ENCODE results near the gene LYZL1. TPM values are rescaled to one million over a fixed set of nuclear protein-coding genes. Genes with fewer than 3 reads are reported as not detected.

The LYZL1 gene
- total and polyA plus RNA-seq, 2 of the 8 experiments (the other 6 are each of a cell fraction or from before 2014, with no cell fraction given) = not detected

DNA sequence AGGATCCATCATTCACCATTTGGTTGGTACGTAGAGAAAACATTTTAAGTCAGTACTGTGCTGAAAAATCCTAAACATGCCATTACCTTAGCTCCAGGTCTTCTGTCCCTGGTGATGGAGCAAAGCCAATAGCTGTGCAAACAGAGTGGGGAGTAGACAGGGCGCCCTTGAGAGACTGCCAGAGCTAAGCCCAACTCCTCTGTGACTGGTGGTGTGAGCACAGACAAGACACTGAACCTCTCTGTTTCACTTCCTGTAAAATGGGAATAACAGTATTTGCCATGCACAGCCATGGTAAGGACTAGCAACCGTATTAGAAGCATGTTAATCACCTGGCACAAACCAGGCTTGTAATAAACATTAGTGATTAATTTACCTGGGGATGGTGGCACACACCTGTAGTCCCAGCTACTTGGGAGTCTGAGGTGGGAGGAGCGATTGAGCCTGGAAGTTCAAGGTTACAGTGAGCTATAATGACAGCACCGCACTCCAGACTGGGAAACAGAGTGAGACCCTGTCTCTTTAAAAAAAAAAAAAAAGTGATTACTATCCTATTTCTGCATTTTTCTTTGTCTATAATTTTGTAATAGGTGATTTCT is 28.7 kb downstream of the LYZL1 start:
- Histone ChIP-seq H3K9ac (replicated peaks in 1 of 4; ENCODE audit: extremely low read depth in 1 of 4, low read depth in 3 of 4, low read length in 3 of 4) (no peak overlapping the region), H3K36me3 (ENCODE audit: control insufficient read depth in 2 of 4, insufficient read depth in 4 of 4, low read length in 3 of 4) (no peaks in the 10 kb centered on the region), H3K9me3 (ENCODE audit: insufficient read depth in 2 of 2, low read depth in 1 of 2, low read length in 1 of 2) (no peaks in the 10 kb centered on the region), H3K4me3 (ENCODE audit: extremely low read depth in 1 of 4, insufficient read depth in 2 of 4, low read depth in 3 of 4, low read length in 4 of 4) (no peak overlapping the region), H4K8ac (ENCODE audit: extremely low read depth, insufficient read depth, low read length) (no peak overlapping the region), H2BK12ac (ENCODE audit: low read depth, low read length) (no peak overlapping the region; the same call in 1 of the 2 replicates), H3K79me1 (ENCODE audit: low read depth, low read length) (no peaks in the 10 kb centered on the region), H2AFZ (ENCODE audit: low read length) (no peak overlapping the region), H3K4me2 (ENCODE audit: insufficient read depth in 1 of 2, low read depth in 2 of 2, low read length in 2 of 2) (no peak overlapping the region), H3K23ac (ENCODE audit: insufficient read length) (no peak overlapping the region), H2BK5ac (ENCODE audit: low read depth, low read length) (no peak overlapping the region), H2BK15ac (ENCODE audit: low read length) (no peak overlapping the region), H3K56ac (replicated peaks; ENCODE audit: insufficient read length, low read depth, low read length) (no peak overlapping the region), H4K91ac (replicated peaks; ENCODE audit: insufficient read length, low read length) (no peak overlapping the region), H4K20me1 (replicated peaks in 1 of 2; ENCODE audit: control insufficient read depth in 1 of 2, insufficient read depth in 2 of 2, low read length in 2 of 2) (no peaks in the 10 kb centered on the region), H3K23me2 (ENCODE audit: low read depth, low read length) (0 out of 2 replicates have a peak, but pooled peaks cover 3% of the 10 kb centered on the region), H4K5ac (ENCODE audit: insufficient read length, low read depth, low read length) (no peak overlapping the region), H3K4me1 (replicated peaks in 1 of 4; ENCODE audit: control insufficient read depth in 3 of 4, insufficient read depth in 4 of 4, low read length in 3 of 4) (peaks cover 0 to 3% (median 0%) of the 10 kb centered on the region in 4 experiments; a peak in 2 of 7 replicates), H3K18ac (ENCODE audit: extremely low read depth, low read length) (no peak overlapping the region), H2AK5ac (ENCODE audit: low read depth, low read length) (0 out of 2 replicates have a peak overlapping the region, but pooled peaks have one; percentile 44), H3K14ac (ENCODE audit: insufficient read length) (no peak overlapping the region), H2BK120ac (replicated peaks; ENCODE audit: low read depth, low read length) (no peak overlapping the region), H2BK20ac (ENCODE audit: low read length) (no peak overlapping the region), H3K27ac (ENCODE audit: low read depth, low read length) (no peak overlapping the region), H3K27me3 (replicated peaks in 1 of 4; ENCODE audit: control insufficient read depth in 3 of 4, extremely low read depth in 1 of 4, insufficient read depth in 3 of 4, low read length in 3 of 4) (no peaks in the 10 kb centered on the region; a peak in 2 of 7 replicates), H3K4ac (replicated peaks; ENCODE audit: insufficient read length, low read depth, low read length) (no peak overlapping the region), H3K79me2 (ENCODE audit: control insufficient read depth in 1 of 2, insufficient read depth in 2 of 2, low read length in 2 of 2) (no peaks in the 10 kb centered on the region)
- no peak for DNase-seq (ENCODE audit: low read depth in 1 of 2, low spot score in 2 of 2)
- CTCF ChIA-PET (ENCODE audit: partially characterized antibody) = interaction anchor here (1.7 to 1.9 kb wide), 2 partner anchors 12 to 26 kb away, joined by 3 to 6 read pairs; no protein-coding TSS in a partner anchor
- POLR2A ChIA-PET (ENCODE audit: partially characterized antibody) = no interaction called here
- FAIRE-seq = no peak
- WGBS, 2 experiments (ENCODE audit: extremely low coverage in 1 of 2, insufficient coverage in 1 of 2, insufficient read length in 1 of 2, insufficient replicate concordance in 2 of 2, low coverage in 1 of 2, low lambda C conversion rate in 2 of 2, missing lambda C conversion rate in 1 of 2) = 84% methylated on average over 5 of the region's 5 CpGs; no CpG with 5 or more reads in 1 of the 2 experiments
- TF ChIP-seq YY1 (IDR thresholded peaks at IDR 0.05; ENCODE audit: low read depth, low read length) = no peak
- TF ChIP-seq POLR2A (IDR thresholded peaks at IDR 0.05; ENCODE audit: control extremely low read depth in 1 of 2, low read depth in 2 of 2, low read length in 2 of 2) = no peak
- no peak for TF ChIP-seq SIN3A (conservative IDR thresholded peaks at IDR 0.05 in 1 of 2, IDR thresholded peaks at IDR 0.05 in 1 of 2; ENCODE audit: low read depth in 1 of 2, low read length in 2 of 2)
- TF ChIP-seq KDM4A (IDR thresholded peaks at IDR 0.05; ENCODE audit: low read depth, low read length, severe bottlenecking) = no peak
- no peak for TF ChIP-seq SUZ12 (IDR thresholded peaks at IDR 0.05; ENCODE audit: low read length)
- no peak for TF ChIP-seq POLR2AphosphoS5 (IDR thresholded peaks at IDR 0.05; ENCODE audit: low read depth, low read length)
- TF ChIP-seq KDM5A (IDR thresholded peaks at IDR 0.05; ENCODE audit: low read length) = no peak
- TF ChIP-seq TAF1 (IDR thresholded peaks at IDR 0.05; ENCODE audit: low read depth, low read length) = no peak
- TF ChIP-seq CHD2 (IDR thresholded peaks at IDR 0.05; ENCODE audit: low read length) = no peak
- TF ChIP-seq CEBPB (IDR thresholded peaks at IDR 0.05; ENCODE audit: low read depth, low read length) = no peak
- TF ChIP-seq TAF7 (optimal IDR thresholded peaks at IDR 0.05; ENCODE audit: borderline replicate concordance, low read depth, low read length) = no peak
- no peak for TF ChIP-seq SIRT6 (IDR thresholded peaks at IDR 0.05; ENCODE audit: low read length)
- no peak for TF ChIP-seq EP300 (IDR thresholded peaks at IDR 0.05; ENCODE audit: borderline replicate concordance in 1 of 2, low read depth in 2 of 2, low read length in 2 of 2)
- TF ChIP-seq SP2 (IDR thresholded peaks at IDR 0.05; ENCODE audit: low read length) = no peak
- TF ChIP-seq FOSL1 (IDR thresholded peaks at IDR 0.05; ENCODE audit: insufficient read depth, low read depth, low read length) = no peak

Data from H1 (cell line).